SU-DHL-6 (cell line): ENCODE results near the gene CSRNP3.

Experiments used
- CTCF ChIP-seq: fragments of 200-600 bp; sonication (generic); IDR thresholded peaks from one replicate; pipeline ENCODE4 v1.5.1; 2017; ENCODE audit warnings: antibody characterized with exemption, mild to moderate bottlenecking, low read length, moderate library complexity; ENCODE audit not compliant: insufficient read depth, poor library complexity, severe bottlenecking
- EZH2phosphoT487 ChIP-seq: fragments of 200-600 bp; sonication (generic), shearing (Covaris generic); conservative IDR thresholded peaks from 2 replicates; pipeline ENCODE4 v1.6.1; 2018; ENCODE audit warnings: mild to moderate bottlenecking, antibody characterized with exemption, low read length, moderate library complexity, mixed read lengths

GRCh38 chr2:165533331-165533730, 63.8 kb downstream of the CSRNP3 start:
- no peak for TF ChIP-seq CTCF
- TF ChIP-seq EZH2phosphoT487, result no peak
